RKO (cell line): ENCODE measurements around the gene TSSK3.

ENCODE experiments used
- DNase-seq: peaks from one replicate; pipeline ENCODE4 v3.0.0-alpha.2; 2016; ENCODE audit warnings: low spot score

Gene TSSK3

DNA sequence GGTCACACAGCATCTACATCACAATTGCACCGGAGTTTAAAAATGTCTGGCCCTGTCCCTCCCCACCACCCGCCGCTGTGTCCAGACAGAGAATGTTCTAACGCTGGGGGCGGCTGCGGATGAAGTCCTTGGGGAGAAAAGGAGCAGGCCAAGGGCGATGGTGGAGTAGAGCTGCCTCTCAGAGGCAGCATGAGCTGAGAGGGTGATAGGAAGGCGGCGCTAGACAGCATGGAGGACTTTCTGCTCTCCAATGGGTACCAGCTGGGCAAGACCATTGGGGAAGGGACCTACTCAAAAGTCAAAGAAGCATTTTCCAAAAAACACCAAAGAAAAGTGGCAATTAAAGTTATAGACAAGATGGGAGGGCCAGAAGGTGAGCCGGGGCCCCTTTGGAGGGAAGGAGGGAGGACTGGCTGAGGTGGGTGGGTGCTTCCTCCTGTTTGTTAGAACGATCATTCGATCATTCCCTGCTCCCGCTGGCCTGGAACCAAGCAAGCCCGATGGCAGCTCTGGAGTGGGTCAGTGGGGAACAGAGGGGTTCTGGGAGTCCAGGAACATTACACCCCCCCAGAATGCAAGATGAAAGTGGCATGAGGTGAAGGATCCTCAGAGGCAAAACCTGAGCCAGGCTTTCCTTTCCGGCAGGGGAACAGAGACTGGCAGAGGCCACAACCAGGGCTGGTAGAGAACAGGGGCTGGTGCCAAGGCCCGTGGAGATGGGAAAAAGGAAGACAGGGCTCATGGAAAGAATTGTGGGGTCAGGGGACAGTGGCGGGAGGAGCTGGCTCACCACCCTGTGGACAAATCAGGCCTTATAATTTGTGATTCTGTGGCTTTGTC lies at the start of gene TSSK3, which contains the start of gene FAM229A:
Gene TSSK3 (plus strand): TSS at position 66 of the 840 bp plus-strand sequence. CDS start 163 bp downstream, at position 229.
Gene FAM229A (minus strand): TSS at position 12 of the 840 bp plus-strand sequence. CDS start 394 bp downstream, outside the sequence.
- DNase-seq, result no peak

- DNase-seq, result no peak
These were observed 45.4 kb upstream of the TSSK3 start for GRCh38 chr1:32316903-32317277.

- DNase-seq, result no peak
These were observed 44.0 kb upstream of the TSSK3 start for GRCh38 chr1:32318127-32318869.

DNA sequence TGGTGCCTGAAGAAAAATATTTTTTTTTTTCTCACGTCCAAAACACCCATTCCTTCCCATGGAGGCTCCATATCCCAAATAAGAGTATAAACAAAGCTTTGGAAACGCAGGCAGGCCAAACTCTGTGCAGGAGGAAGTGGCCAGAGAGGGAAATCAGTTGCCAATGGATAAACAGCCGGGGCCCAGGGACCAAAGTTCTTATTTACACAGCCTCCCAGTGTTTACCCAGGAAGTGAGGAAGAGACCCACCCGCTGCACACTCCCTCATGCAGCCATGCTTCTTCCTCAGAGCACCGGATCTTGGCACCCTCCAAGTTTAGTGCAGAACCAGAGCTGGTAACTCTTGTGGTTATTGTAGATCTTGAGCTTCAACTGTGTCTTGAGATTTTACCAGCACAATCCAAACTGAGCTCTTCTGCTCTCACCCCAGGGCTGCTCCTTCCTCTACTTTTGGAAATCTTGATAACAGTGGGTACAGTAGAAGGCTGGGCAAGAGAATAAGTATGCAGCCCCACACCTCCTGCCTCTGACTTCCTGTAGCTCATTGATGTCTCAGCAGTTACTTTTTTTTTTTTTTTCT lies 40.5 kb upstream of the TSSK3 start:
- no peak for DNase-seq

GRCh38 chr1:32327204-32327603 lies 35.1 kb upstream of the TSSK3 start:
- no peak for DNase-seq

DNA sequence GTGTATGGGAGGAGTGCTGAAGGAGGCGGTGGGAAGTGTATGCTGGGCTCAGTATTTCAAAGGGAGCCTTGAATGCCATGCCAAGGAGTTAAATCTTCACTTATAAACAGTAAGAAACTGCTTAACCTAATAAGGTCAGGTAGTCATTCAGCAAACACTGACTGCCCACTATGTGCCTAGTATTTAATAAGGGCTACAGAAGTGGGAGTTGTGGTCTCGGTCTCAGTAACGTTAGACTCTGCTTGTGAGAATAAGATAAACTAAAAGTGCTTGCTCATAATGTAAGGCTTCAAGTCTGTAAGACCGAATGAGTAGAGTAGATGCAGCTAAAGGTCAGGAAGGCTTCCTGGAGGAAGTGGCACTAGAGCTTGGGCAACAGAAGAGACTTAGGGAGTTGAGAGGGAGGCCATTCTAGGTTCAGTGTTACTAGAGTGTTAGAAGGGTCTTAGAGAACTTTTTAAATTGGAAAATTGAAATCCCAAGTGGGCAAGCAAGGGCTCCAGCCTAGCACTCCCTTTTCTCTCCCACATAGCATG lies 32.3 kb upstream of the TSSK3 start:
- no peak for DNase-seq

DNA sequence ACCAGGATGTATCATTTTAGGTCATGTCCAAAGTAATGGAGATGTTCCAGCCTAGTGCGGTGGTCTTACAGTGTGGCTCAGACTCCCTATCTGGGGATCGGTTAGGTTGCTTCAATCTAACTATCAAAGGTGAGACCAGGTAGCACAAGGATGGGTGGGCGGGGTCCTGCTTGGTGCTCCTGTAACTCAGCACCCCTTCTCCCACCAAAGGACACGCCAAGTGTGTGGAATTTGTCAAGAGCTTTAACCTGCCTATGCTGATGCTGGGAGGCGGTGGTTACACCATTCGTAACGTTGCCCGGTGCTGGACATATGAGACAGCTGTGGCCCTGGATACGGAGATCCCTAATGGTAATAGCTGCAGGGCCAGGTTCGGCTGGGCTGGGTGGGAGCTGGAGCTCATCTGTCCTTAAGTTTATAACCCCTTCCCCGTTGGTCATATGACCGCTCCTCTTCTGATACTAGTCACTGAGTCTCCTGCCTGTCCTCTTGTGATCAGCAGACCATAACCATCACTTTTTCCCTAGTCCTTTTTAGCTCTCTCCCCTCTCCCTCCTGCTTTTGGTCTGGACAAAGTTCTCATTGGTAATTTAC lies 31.7 kb upstream of the TSSK3 start:
- no peak for DNase-seq

- no peak for DNase-seq
These were observed 30.8 kb upstream of the TSSK3 start for GRCh38 chr1:32331549-32331948.

GRCh38 chr1:32332290-32333079 lies 29.9 kb upstream of the TSSK3 start:
- no peak for DNase-seq

DNA sequence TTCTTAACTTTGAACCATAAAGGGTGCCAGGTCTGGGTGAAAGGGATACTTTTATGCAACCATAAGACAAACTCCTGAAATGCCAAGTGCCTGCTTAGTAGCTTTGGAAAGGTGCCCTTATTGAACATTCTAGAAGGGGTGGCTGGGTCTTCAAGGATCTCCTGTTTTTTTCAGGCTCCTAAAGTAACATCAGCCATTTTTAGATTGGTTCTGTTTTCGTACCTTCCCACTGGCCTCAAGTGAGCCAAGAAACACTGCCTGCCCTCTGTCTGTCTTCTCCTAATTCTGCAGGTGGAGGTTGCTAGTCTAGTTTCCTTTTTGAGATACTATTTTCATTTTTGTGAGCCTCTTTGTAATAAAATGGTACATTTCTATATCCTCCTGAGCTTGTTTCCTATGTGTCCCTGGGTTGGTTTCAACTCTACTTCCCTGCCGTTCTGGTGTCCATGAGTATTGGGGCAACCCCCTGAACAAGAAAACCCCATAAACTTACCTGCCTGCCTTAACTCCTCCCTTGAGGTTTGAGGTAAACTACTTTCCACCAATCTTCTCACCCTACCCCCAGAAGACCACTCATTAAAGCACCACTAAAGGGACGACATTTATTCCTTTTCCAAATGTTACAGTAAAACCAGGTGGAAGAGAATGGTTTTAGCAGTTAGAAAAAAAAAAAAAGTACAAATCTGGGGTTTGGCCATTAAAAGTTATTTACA lies 28.9 kb upstream of the TSSK3 start:
- no peak for DNase-seq

DNA sequence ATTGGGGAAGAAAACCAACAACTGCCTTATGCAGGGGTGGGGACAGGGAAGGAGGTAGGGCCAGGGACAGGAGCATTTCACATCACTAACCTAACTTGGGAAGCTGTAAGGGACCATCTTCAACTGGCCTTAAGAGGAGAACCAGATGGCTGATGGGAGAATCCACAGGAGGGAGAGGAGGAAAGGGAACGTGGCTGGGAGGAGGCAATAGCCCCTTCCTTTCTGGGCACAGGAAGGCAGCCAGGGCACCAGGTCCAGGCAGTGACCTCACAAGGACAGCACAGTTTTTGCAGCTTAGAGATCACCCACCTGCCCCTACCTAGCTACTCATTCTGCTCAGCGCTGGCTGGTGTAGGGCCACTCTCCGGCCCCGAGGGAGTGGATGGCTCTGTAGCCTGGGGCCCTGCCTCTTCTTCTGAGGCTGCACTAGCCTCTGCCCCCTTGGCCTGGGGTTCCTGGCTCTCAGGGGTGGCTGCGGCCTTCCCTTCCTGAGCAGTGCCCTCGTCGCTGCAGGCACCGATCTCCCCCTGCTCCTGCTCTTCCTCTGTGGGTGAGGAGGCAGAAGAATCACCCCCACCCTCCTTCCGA lies 28.0 kb upstream of the TSSK3 start:
- peak; percentile 28 for DNase-seq

DNA sequence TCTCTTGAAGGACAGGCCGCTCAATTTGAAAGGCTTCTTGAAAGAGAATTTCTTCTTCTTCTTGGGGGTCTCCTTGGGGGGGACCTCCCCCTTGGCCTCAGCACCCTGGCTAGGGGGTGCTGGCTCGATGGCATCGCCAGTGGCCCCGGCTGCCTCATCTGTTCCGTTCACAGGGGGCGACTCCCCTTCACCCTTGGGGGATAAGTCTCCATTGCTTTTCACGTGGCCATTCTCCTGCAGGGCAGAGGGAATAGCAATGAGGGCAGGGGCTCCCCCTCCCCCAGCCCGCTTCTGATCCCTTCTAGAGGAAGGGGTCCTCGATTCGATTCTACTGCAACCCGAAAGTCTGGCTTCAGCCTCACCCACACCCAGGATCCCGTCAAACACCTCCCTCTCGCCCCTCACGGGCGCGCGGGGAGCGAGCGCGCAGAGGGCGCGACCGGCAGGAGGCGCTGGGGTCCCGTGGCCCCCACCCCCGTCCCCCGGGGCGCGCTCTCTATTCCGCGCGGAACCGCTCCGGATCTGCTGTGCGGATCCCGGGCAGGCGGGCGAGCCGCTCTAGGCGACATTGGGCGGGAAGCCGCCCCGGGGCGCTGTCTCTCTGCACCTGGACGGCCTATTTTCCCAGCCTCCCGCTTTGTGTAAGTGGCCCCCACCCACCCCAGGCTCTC lies 27.3 kb upstream of the TSSK3 start:
- peak; percentile 50 for DNase-seq

DNA sequence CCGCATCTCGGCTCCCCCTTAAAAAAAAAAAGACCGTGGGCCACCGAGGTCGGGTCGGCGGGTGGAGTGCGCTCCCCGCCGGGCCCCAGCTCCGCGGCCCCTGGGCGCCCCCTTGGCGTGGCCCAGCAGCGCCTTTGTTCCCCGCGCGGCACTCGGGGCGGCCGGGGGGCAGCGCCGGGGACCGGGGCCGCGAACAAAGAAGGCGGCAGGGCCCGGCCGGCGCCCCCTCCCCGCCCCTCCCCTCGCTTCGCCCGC lies 26.9 kb upstream of the TSSK3 start:
- DNase-seq, result no peak

DNA sequence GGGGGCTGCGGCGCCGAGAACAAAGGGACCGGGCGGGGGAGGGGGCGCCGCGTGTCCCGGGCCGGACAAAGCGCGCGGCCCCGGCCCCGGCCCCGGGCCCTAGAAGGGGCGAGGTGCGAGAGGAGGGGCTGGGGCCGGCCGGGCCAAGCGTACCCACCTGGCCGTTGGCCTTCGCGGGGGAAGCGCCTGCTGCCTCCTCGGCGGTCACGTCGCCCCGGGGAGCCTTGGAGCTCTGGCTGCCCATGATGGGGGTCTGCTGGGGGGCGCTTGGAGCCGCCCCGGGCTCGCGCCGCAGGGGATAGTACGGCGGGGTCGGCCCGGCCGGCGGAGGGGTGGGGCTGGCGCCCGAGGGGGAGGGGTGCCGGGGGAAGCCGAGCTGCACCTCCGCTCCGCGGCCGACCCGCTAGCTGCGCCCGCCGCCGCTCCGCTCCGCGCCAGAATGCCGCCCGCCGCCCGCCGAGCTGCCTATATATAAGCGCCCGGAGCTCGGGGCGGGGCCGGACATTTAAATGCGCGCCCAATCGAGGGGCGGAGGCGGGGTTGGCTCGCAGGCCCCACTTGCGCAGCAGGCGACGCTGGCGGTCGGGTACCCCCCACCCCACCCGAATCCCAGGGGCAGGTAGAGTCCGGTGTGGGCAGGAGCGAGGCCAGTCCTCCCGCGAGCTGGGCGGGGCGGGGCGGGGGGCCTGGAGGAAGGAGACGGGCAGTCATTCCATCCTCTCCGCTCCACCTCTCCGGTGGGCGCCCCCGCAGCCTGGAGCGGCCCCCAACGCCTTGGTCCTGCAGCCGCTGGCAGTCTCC lies 26.3 kb upstream of the TSSK3 start, which contains the start of gene MARCKSL1:
Gene MARCKSL1 (minus strand): TSS at position 444 of the 801 bp plus-strand sequence. CDS start 200 bp downstream, at position 244.
- peak; percentile 74 for DNase-seq

GRCh38 chr1:32336591-32336932 lies 25.8 kb upstream of the TSSK3 start:
- DNase-seq, result no peak

DNA sequence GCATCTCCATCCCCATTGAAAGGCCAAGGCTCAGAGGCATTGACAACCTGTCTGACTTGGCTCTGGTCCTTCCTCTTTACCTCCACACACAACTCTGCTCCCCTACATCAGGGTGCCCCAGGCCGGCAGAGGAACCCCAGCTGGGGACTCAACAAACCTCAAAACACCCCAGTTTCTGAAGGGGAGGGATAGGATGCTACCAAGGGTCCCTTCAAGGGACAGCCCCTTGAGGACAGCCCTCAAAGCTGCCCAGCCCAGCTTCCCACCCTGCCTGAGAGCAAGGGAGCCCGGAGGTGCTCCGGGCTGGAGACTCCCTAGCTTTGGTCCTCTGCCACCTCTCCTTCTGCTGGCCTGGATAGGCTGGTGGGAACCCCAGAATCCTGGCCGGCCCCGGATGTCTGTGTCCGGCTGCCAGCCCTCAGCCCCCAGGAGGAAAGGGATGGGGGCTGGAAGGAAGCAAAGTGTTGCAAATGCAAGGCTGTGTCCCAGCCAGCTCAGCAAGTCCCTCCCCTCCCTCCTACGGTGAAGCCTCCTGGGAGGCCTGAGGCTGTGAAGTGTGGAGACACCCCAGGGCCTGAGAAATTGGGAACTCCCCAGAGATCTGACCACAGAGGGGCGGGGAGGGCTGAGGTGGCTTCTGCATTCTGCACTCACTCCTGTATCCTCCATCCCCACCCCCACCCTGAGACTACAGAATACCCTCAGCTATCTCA lies 25.2 kb upstream of the TSSK3 start:
- DNase-seq, result no peak

DNA sequence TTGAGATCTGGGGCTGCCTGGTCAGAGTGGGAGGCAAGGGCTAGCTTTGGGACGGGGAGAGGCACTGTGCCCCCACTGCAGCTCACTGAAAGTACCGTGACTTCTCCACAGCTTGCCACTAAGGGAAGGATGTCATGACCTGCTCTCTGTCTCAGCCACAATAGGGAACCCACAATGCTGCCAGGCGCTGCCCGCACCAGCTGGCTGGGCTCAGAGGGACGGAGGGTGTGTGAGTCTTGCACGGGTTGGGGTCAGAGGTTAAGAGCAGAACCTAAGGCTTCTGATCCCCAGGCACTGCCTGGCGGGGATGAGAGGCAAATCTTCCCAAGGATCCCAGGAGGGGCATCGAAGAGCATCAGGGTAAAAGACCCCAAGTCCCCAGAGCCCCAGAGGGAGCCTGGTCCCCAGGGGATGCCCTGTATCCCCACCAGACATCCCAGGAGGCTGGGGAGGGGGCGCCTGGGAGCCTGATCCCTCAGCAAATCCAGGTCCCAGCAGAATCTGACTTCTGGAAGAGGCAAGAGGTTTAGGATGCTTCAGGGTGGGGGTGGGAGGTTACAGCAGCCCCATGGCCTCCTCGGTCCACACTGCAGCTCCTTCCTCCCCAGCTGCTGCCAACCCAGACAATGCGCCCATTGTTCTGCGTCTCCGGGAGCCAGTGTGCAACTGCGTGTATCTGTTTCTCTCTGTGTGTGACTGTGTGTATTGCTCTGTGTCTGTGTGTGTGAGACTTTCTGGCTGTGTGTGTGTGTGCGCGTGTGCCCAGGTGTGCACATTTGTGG lies 24.3 kb upstream of the TSSK3 start:
- no peak for DNase-seq
